Fibroblast of peridontal ligament (primary cell): Measurements from ENCODE around the gene IRF2.

ENCODE experiments used
- DNase-seq: peaks from one replicate; pipeline ENCODE4 v3.0.0-alpha.2; 2010; ENCODE audit errors: extremely low read depth

IRF2 gene

GRCh38 chr4:184368290-184368689 lies 106.1 kb downstream of the IRF2 start:
- DNase-seq: no peak

- DNase-seq: no peak
These were observed 110.0 kb downstream of the IRF2 start for GRCh38 chr4:184364100-184364921.

GRCh38 chr4:184363258-184363657 lies 111.1 kb downstream of the IRF2 start:
- DNase-seq: no peak

- peak; percentile 86 for DNase-seq
These were observed 112.0 kb downstream of the IRF2 start for GRCh38 chr4:184362396-184362795.

GRCh38 chr4:184361443-184361842 lies 112.9 kb downstream of the IRF2 start:
- peak; percentile 77 for DNase-seq

- DNase-seq: peak; percentile 61
These were observed 114.5 kb downstream of the IRF2 start for GRCh38 chr4:184359888-184360287.

- DNase-seq: no peak
These were observed 115.7 kb downstream of the IRF2 start for GRCh38 chr4:184358521-184359232.

GRCh38 chr4:184357772-184358171 lies 116.6 kb downstream of the IRF2 start:
- DNase-seq: no peak

- no peak for DNase-seq
These were observed 117.2 kb downstream of the IRF2 start for GRCh38 chr4:184357165-184357564.

GRCh38 chr4:184356366-184356765 lies 118.0 kb downstream of the IRF2 start:
- DNase-seq: no peak

- no peak for DNase-seq
These were observed 118.5 kb downstream of the IRF2 start for GRCh38 chr4:184355857-184356256.

- DNase-seq: peak; percentile 83
These were observed 119.2 kb downstream of the IRF2 start for GRCh38 chr4:184355111-184355604.

GRCh38 chr4:184352891-184353290 lies 121.5 kb downstream of the IRF2 start:
- DNase-seq: no peak

- DNase-seq: no peak
These were observed 122.5 kb downstream of the IRF2 start for GRCh38 chr4:184351560-184352451.

GRCh38 chr4:184350964-184351363 lies 123.4 kb downstream of the IRF2 start:
- DNase-seq: no peak

- DNase-seq: no peak
These were observed 124.0 kb downstream of the IRF2 start for GRCh38 chr4:184350213-184350817.

- DNase-seq: no peak
These were observed 124.9 kb downstream of the IRF2 start for GRCh38 chr4:184349283-184350039.

GRCh38 chr4:184348311-184349233 lies 125.8 kb downstream of the IRF2 start:
- no peak for DNase-seq
